Spleen (tissue), 11 donors: Measurements from ENCODE around the gene NDOR1. TPM values are rescaled to one million over a fixed set of nuclear protein-coding genes. Genes with fewer than 3 reads are reported as not detected.

Source experiments
- DNase-seq: peaks from one replicate; pipeline ENCODE4 v3.0.0-alpha.2; 2020
- H3K27ac ChIP-seq, 8 donors: fragments of 200-600 bp; sonication (generic) in 7 of 8; 1 replicate in 4 of 8; 2 replicates in 4 of 8; pipeline versions ENCODE4 v1.5.0 to v1.8.0; 2016 to 2021; ENCODE audit warnings: inconsistent platforms in 4 of 8, mild to moderate bottlenecking in 4 of 8, moderate library complexity in 1 of 8
- H3K27me3 ChIP-seq, 7 donors: fragments of 200-600 bp; sonication (generic) in 6 of 7; replicated peaks in 1 of 7; 1 replicate in 4 of 7; 2 replicates in 3 of 7; pipeline versions ENCODE4 v1.5.0 to v1.8.0; 2016 to 2021; ENCODE audit warnings: inconsistent platforms in 3 of 7, mild to moderate bottlenecking in 1 of 7
- H3K36me3 ChIP-seq, 6 donors: fragments of 200-600 bp; sonication (generic) in 5 of 6; 1 replicate in 4 of 6; 2 replicates in 2 of 6; pipeline versions ENCODE4 v1.5.0 to v1.8.0; 2016 to 2021; ENCODE audit warnings: inconsistent platforms in 2 of 6
- H3K4me1 ChIP-seq, 6 donors: fragments of 200-600 bp; sonication (generic) in 5 of 6; 1 replicate in 3 of 6; 2 replicates in 3 of 6; pipeline versions ENCODE4 v1.5.0 to v1.8.0; 2016 to 2021; ENCODE audit warnings: inconsistent platforms in 3 of 6
- H3K4me3 ChIP-seq, 8 donors: fragments of 200-600 bp; sonication (generic) in 7 of 8; 1 replicate in 4 of 8; 2 replicates in 4 of 8; pipeline versions ENCODE4 v1.5.0 to v1.8.0; 2016 to 2021; ENCODE audit warnings: inconsistent platforms in 4 of 8, mild to moderate bottlenecking in 4 of 8, moderate library complexity in 2 of 8
- H3K9me3 ChIP-seq, 8 donors: fragments of 200-600 bp; sonication (generic) in 7 of 8; 1 replicate in 4 of 8; 2 replicates in 4 of 8; pipeline versions ENCODE4 v1.5.0 to v1.8.0; 2016 to 2021; ENCODE audit warnings: inconsistent platforms in 4 of 8
- POLR2A ChIP-seq, 3 donors: fragments of 450-650 bp; IDR thresholded peaks; one replicate each; pipeline ENCODE4 v1.5.1; 2017; ENCODE audit warnings: antibody characterized with exemption in 3 of 3, mild to moderate bottlenecking in 1 of 3
- POLR2AphosphoS5 ChIP-seq, 3 donors: sonication (generic); formaldehyde crosslinking; IDR thresholded peaks; one replicate each; pipeline ENCODE4 v1.5.1; 2017; ENCODE audit warnings: antibody characterized with exemption in 3 of 3
- WGBS, 5 donors: extraction: QIAGEN DNeasy Blood & Tissue Kit in 3 of 5; methylation state at CpG; one replicate each; pipeline versions ENCODE4 v1.1.5 to v1.1.7; 2013 to 2018; 5-methylcytosine and 5-hydroxymethylcytosine counted together
- intact Hi-C: fragments of 100-400 bp; cut with DNase I; formaldehyde crosslinking; loops from one replicate; pipeline ENCODE4 v1.15.0; 2023; ENCODE audit warnings: low total_unique reads
- polyA plus RNA-seq, 3 donors: library from polyadenylated mRNA; stranded (reverse); fragments of 200-250 nt; gene quantifications; one replicate each; pipeline ENCODE4 v1.2.1, GENCODE V29; 2013
- total RNA-seq, 7 donors: library from RNA; depleted of rRNA in 3 of 7; stranded (reverse); fragments of >200 nt in 3 of 7; fragmentation: NEBNext Ultra II Directional in 4 of 7; extraction: Animal tissue kit (Norgen Biotek cat#: 25700) in 4 of 7; gene quantifications; one replicate each; pipeline versions ENCODE4 v1.1.0 to v1.2.1, GENCODE V29; 2016 to 2021
- TF ChIP-seq, protein P1 (sequence below), 11 experiments: fragments of 200-600 bp in 7 of 11; fragments of 450-650 bp in 4 of 11; sonication (generic) in 4 of 11; IDR thresholded peaks in 8 of 11; conservative IDR thresholded peaks in 3 of 11; 1 replicate in 7 of 11; 2 replicates in 4 of 11; pipeline versions ENCODE4 v1.4.0 to v1.8.0; 2016 to 2021; ENCODE audit warnings: antibody characterized with exemption in 11 of 11, inconsistent platforms in 4 of 11, mild to moderate bottlenecking in 1 of 11
- donor health status: healthy with polysubstance abuse.
- donor health status: DM: no; HTN: no; CAD: no; lungs with moderate emphysema.
- donor health status: DM: no; HTN: no; CAD: no.
- donor health status: Bipolar disorder and iron deficiency.
- donor health status: healthy.
- donor health status: DM: no; HTN: no; CAD: no.
- donor health status: DM: yes; HTN: yes; CAD: no.

The NDOR1 gene
- total and polyA plus RNA-seq, 10 donors: 6.3 to 28.7 (median 19.5) TPM

DNA sequence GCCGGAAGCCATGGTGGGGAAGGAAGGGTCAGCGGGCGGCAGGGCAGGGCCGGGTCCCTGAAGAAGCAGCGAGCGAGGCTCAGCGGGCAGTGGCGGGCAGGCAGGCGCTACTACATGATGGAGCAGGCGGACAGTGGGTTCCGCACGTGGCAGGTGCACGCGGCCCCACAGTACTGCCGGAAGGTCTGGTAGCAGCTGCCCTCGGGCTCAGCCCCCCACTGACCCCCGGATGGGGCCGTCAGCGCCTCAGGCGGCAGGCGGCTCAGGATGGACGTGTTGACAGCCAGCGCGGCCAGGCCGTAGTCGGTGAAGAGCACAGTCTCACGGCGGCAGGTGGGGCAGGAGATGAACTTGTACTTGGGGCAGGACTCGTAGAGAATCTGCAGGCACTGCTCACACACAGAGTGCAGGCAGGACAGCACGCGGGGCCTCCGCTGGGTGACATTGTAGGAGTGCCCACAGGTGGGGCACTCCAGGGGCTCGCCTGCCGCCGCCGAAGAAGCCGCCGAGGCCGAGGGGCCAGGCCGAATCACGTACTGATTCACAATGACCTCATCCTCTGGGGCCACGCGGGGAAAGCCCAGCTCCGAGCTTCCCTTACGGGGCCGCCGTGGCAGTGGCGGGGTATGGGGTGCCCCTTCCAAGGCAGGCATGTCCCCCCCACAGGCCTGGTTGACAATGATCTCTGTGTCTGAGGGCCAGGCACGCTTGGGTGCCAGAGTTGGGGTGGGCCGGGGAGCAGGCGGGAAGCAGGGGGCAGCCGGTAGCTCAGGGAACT lies 15.0 kb downstream of the NDOR1 start:
- H3K9me3 ChIP-seq: no peaks in the 10 kb centered on the region
- peaks cover 0 to 28% (median 9%) of the 10 kb centered on the region in 6 donors for H3K36me3 ChIP-seq
- H3K4me3 ChIP-seq: no peak overlapping the region
- no peak for DNase-seq
- peaks cover 0 to 18% (median 4%) of the 10 kb centered on the region in 7 donors for H3K27me3 ChIP-seq
- 89 to 94% (median 93%) methylated on average over 45 to 52 of the region's 52 CpGs for WGBS, 5 donors
- no peak overlapping the region for H3K27ac ChIP-seq
- intact Hi-C loops: loop anchor here (5.0 kb wide), 1 partner anchor 103 kb away; no protein-coding TSS in a partner anchor
- H3K4me1 ChIP-seq: peaks cover 8 to 73% (median 44%) of the 10 kb centered on the region in 6 donors
- TF ChIP-seq POLR2A (IDR thresholded peaks at IDR 0.05) (no peak), POLR2AphosphoS5 (IDR thresholded peaks at IDR 0.05) (peak in 1 of 3 donors; percentile 27)
- TF ChIP-seq, protein P1, sequence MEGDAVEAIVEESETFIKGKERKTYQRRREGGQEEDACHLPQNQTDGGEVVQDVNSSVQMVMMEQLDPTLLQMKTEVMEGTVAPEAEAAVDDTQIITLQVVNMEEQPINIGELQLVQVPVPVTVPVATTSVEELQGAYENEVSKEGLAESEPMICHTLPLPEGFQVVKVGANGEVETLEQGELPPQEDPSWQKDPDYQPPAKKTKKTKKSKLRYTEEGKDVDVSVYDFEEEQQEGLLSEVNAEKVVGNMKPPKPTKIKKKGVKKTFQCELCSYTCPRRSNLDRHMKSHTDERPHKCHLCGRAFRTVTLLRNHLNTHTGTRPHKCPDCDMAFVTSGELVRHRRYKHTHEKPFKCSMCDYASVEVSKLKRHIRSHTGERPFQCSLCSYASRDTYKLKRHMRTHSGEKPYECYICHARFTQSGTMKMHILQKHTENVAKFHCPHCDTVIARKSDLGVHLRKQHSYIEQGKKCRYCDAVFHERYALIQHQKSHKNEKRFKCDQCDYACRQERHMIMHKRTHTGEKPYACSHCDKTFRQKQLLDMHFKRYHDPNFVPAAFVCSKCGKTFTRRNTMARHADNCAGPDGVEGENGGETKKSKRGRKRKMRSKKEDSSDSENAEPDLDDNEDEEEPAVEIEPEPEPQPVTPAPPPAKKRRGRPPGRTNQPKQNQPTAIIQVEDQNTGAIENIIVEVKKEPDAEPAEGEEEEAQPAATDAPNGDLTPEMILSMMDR (IDR thresholded peaks at IDR 0.05 in 8 of 11, conservative IDR thresholded peaks at IDR 0.05 in 3 of 11): no peak

DNA sequence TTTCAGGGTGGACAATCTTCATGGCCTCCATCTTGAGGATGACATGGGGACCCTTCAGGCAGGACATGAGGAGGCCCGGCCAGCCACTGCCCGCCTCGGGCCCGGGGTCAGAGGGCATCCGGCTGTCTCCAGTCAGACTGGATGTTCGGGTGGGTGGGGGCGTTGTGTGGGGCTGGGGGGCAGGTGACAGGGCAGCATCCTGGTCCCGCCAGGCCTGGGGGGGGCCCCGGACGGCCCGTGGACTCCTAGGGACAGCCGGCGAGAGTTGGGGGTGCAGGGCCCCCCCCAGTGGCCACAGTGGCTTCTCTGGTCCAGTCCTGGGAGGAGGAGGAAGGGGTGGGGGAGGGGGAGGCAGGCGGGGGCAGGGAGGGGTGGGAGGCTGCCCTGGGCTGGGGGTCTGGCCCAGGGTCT lies 15.6 kb downstream of the NDOR1 start:
- Histone ChIP-seq H3K27ac (no peak overlapping the region), H3K27me3 (peaks cover 0 to 18% (median 4%) of the 10 kb centered on the region in 7 donors), H3K36me3 (peaks cover 0 to 22% (median 4%) of the 10 kb centered on the region in 6 donors), H3K9me3 (no peaks in the 10 kb centered on the region), H3K4me3 (peak overlapping the region in 1 of 8 donors; percentile 81), H3K4me1 (peaks cover 8 to 73% (median 44%) of the 10 kb centered on the region in 6 donors)
- WGBS, 5 donors: 84 to 87% (median 85%) methylated on average over 13 to 14 of the region's 14 CpGs; no CpG with 5 or more reads in 2 of the 5 donors
- DNase-seq: no peak
- intact Hi-C loops: loop anchor here (5.0 kb wide), 1 partner anchor 104 kb away; no protein-coding TSS in a partner anchor
- TF ChIP-seq POLR2A (IDR thresholded peaks at IDR 0.05) (no peak), POLR2AphosphoS5 (IDR thresholded peaks at IDR 0.05) (no peak)
- TF ChIP-seq, protein P1 (IDR thresholded peaks at IDR 0.05 in 8 of 11, conservative IDR thresholded peaks at IDR 0.05 in 3 of 11): no peak

DNA sequence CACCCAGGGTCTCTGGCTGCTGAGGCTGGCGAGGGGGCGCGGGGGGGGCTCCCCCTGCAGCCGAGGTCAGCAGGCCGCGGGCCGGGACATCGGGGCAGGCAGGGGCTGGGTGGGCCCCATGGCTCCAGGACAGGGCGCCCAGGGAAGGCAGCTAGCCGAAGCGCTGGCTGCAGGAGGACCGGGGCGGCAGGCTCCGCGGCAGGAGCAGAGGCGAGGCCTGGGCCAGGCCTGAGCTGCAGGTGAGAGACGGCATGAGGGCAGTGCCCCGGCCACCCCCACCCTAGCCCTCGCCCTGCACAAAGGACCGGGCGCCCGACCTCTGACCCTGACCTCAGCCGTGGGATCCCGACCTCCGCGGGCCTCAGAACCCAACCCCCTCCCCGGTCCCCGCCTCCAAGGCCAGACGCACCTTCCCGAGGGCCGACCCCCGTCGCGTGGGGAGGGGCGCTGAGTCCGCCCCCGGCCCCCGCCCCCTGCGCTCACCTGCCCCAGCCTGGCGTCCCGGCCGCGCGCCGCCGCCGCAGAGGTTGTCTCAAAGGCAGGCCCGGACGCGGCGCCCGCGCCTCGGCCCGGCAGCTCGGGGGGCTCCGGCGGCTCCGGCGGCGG lies 16.1 kb downstream of the NDOR1 start:
- Histone ChIP-seq H3K4me3 (peak overlapping the region in 6 of 8 donors; percentile 13 to 81 (median 30)), H3K27me3 (peaks cover 0 to 18% (median 4%) of the 10 kb centered on the region in 7 donors), H3K27ac (no peak overlapping the region), H3K9me3 (no peaks in the 10 kb centered on the region), H3K4me1 (peaks cover 8 to 69% (median 42%) of the 10 kb centered on the region in 6 donors), H3K36me3 (peaks cover 0 to 17% (median under 1%) of the 10 kb centered on the region in 6 donors)
- intact Hi-C loops: loop anchor here (2.0 to 5.0 kb wide), 2 partner anchors 17 to 104 kb away; partner anchors contain the start of genes NDOR1 and TMEM203
- 7 to 18% (median 10%) methylated on average over 13 to 61 of the region's 61 CpGs for WGBS, 5 donors
- DNase-seq: no peak
- TF ChIP-seq, protein P1 (IDR thresholded peaks at IDR 0.05 in 8 of 11, conservative IDR thresholded peaks at IDR 0.05 in 3 of 11): no peak
- TF ChIP-seq POLR2A (IDR thresholded peaks at IDR 0.05) (no peak), POLR2AphosphoS5 (IDR thresholded peaks at IDR 0.05) (no peak)
